AG10803 (cell line): Measurements from ENCODE around the gene TC2N.

Source experiments
- DNase-seq: peaks from one replicate; pipeline ENCODE4 v3.0.0; 2010; ENCODE audit warnings: low read depth
- H3K4me3 ChIP-seq: 2 replicates; pipeline ENCODE4 v1.5.1; 2011; ENCODE audit warnings: mild to moderate bottlenecking, low read length, control low read depth
- TF ChIP-seq, protein P1 (sequence below): conservative IDR thresholded peaks from 2 replicates; pipeline ENCODE4 v1.5.1; 2011; ENCODE audit warnings: mild to moderate bottlenecking, low read length, control low read depth, inconsistent platforms

Gene TC2N

DNA sequence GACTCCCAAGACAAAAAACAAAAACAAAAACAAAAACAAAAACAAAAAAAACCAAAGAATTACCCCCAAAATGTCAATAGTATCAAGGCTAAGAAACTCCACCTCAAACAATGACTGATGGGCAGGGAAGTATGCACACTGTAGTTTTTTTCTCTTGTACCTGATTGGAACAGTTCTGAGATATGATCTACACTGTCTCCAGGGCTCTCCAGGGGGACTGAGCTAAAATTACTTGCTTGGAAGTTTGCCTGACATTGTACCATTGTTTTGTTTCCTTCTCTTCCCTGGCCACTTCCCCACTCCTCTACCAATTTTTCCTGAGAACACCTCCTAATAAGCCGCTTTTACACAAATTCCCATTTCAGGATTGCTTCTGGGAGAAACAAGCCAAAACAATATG, 113.2 kb downstream of the TC2N start:
- no peak overlapping the region for H3K4me3 ChIP-seq
- no peak for DNase-seq
- TF ChIP-seq, protein P1, sequence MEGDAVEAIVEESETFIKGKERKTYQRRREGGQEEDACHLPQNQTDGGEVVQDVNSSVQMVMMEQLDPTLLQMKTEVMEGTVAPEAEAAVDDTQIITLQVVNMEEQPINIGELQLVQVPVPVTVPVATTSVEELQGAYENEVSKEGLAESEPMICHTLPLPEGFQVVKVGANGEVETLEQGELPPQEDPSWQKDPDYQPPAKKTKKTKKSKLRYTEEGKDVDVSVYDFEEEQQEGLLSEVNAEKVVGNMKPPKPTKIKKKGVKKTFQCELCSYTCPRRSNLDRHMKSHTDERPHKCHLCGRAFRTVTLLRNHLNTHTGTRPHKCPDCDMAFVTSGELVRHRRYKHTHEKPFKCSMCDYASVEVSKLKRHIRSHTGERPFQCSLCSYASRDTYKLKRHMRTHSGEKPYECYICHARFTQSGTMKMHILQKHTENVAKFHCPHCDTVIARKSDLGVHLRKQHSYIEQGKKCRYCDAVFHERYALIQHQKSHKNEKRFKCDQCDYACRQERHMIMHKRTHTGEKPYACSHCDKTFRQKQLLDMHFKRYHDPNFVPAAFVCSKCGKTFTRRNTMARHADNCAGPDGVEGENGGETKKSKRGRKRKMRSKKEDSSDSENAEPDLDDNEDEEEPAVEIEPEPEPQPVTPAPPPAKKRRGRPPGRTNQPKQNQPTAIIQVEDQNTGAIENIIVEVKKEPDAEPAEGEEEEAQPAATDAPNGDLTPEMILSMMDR, result no peak

DNA sequence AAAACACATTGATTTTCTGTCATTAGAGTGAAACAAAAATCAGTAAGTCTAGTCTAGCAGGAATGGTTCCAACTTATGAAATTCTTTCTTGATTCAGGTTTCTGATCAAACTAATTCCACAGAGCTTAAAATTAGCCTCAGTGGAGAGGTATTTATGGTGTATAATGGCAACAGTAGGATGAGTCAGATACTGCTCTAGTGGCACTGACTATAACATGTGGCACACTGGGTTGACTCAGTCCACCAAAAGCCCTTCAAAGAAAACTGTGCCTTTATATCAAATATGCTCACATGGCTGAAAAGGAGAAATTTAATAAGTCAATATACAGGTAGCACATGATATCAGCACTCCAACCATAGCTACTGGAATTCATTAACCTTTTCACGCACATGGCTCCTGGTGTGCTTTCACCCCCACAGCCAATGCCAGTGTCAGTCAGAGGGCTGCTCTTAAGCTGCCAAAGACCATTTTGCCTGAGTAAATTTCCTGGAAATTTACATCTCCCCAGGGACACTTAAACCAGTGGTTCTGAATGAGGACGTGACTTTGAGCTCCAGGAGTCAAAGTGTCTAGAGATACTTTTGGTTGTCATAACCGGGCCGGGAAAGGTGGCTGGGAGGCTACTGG, 113.7 kb downstream of the TC2N start:
- TF ChIP-seq, protein P1, result no peak
- peak; percentile 11 for DNase-seq
- no peak overlapping the region for H3K4me3 ChIP-seq

DNA sequence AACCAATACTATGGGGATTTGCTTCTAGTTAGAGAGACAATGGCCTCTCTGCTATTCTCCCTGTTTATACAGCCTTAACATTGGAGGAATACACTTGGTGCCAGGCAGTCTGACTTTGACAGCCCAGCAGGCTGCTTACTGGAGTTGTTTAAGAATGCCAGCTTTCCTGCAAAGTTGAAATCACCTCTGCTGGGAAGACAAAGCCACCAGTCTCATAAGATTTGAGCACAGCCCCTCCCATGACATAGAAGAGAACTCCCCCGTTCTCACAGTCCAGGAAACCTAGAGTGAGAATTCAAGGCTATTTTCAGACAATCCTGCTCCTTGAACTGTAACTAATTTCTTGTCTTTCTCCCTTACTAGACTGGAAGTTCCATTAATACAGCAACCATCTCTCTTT, 114.4 kb downstream of the TC2N start:
- no peak for DNase-seq

DNA sequence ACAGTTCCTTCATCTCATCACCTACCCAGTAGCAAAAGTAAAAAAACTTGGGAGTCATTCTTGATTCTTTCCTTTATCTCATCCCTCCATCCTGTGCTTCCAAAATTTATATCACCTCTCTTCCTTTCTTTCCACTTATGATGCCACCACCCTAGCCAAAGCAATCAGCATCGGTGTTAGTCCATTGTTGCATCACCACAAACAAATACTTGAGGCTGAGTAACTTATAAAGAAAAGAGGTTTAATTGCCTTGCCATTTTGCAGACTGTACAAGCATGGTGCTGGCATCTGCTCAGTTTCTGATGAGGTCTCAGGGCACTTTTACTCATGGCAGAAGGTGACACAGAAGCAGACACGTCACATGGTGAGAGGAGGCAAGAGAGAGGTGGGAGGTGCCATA, 115.6 kb downstream of the TC2N start:
- DNase-seq, result no peak
- TF ChIP-seq, protein P1, result no peak
- H3K4me3 ChIP-seq, result no peak overlapping the region

More for the DNA sequence above, 114.4 kb downstream of the TC2N start:
- TF ChIP-seq, protein P1, result no peak
- H3K4me3 ChIP-seq, result no peak overlapping the region

DNA sequence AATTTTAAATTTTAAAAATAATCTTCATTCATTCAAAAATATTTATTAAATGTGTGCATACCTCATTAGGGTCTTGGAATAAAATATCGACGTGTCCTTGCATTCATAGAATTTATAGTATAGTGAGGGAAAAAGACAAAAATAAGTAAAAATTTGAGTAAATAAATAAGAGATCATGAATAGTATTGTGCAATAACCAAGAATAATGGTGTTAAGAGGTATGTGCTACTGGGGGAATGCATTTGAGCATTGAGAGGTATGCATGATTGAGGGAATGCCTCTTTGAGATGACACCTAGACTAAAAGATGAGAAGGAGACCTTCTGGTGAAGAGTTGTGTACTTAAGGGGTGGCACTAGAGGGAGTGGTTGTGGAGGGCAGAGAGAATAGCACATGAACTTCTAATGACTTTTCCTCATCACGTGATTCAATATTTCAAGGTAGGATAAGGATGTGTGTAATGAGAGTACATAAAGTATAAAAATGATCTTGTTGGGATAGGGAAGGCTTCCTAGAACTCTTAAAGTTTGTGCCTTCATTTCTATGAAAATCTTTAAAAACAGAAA, 116.6 kb downstream of the TC2N start:
- no peak for DNase-seq
- no peak overlapping the region for H3K4me3 ChIP-seq
- TF ChIP-seq, protein P1, result no peak

DNA sequence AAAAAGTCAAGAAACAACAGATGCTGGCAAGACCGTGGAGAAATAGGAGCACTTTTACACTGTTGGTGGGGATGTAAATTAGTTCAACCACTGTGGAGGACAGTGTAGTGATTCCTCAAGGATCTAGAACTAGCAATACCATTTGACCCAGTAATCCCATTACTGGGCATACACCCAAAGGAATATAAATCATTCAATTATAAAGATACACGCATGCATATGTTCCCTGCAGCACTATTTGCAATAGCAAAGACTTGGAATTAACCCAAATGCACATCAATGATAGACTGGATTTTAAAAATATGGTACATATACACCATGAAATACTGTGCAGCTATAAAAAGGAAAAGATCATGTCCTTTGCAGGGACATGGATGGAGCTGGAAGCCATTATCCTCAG, 117.5 kb downstream of the TC2N start:
- TF ChIP-seq, protein P1, result no peak
- no peak overlapping the region for H3K4me3 ChIP-seq
- DNase-seq, result no peak

DNA sequence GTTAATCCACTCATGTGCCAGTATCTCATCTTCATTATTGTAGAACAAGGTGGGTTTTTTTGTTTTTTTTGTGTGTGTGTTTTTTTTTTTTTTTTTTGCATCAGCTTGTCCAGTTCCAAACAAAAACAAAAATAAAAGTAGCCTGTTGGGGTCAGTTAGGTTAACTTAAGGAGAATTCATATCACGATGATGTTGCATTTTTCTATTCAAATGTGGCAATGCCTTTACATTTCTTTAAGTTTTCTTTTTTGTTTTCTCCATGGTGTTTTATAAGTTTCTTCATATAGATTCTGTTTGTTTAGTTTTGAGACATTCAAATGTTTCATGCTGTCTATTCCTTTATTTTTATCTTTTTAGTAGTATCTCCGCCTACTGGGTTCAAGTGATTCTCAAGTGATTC, 119.3 kb downstream of the TC2N start:
- no peak overlapping the region for H3K4me3 ChIP-seq
- TF ChIP-seq, protein P1, result no peak
- no peak for DNase-seq
